Memory B cell (primary cell): ENCODE measurements around the gene ZNF169.
A peak's percentile ranks its signal among the peaks of the same experiment; 100 is the strongest.
"Not testable (repeated sequence)": the region's sequence is repeated elsewhere in the genome, so short reads cannot be mapped to it uniquely, and the experiment has no call there.

Experiments used
- ATAC-seq: fragments of 150-1000 bp; cut with Tn5 transposase; 2 replicates; pipeline ENCODE4 v1.10.0; 2021; ENCODE audit warnings: low read depth, mild to moderate bottlenecking, moderate library complexity
- DNase-seq, 2 donors: peaks; one replicate each; pipeline ENCODE4 v3.0.0; 2022; ENCODE audit warnings: low spot score in 2 of 2
- H3K27ac Mint-ChIP-seq: one replicate; pipeline ENCODE4 v1.8.0; 2022; ENCODE audit warnings: mild to moderate bottlenecking, moderate library complexity, mixed read lengths
- H3K27me3 Mint-ChIP-seq: one replicate; pipeline ENCODE4 v1.8.0; 2022; ENCODE audit warnings: mixed read lengths
- H3K36me3 Mint-ChIP-seq: one replicate; pipeline ENCODE4 v1.8.0; 2022; ENCODE audit warnings: mild to moderate bottlenecking, mixed read lengths
- H3K4me1 Mint-ChIP-seq: one replicate; pipeline ENCODE4 v1.8.0; 2022; ENCODE audit warnings: mixed read lengths
- H3K4me3 Mint-ChIP-seq: one replicate; pipeline ENCODE4 v1.8.0; 2022; ENCODE audit warnings: mild to moderate bottlenecking, moderate library complexity, mixed read lengths
- H3K9me3 Mint-ChIP-seq: one replicate; pipeline ENCODE4 v1.8.0; 2022; ENCODE audit warnings: mixed read lengths

The ZNF169 gene

GRCh38 chr9:94302426-94302825 is 43.3 kb downstream of the ZNF169 start:
- Mint-ChIP-seq H3K36me3 (peaks cover 12% of the 10 kb centered on the region), H3K4me1 (peaks cover 3% of the 10 kb centered on the region), H3K27ac (no peak overlapping the region), H3K4me3 (no peak overlapping the region), H3K27me3 (no peaks in the 10 kb centered on the region), H3K9me3 (no peaks in the 10 kb centered on the region)
- no peak for DNase-seq
- ATAC-seq: no peak

- no peak overlapping the region for H3K27ac Mint-ChIP-seq
- ATAC-seq: no peak
- H3K9me3 Mint-ChIP-seq: no peaks in the 10 kb centered on the region
- peaks cover 12% of the 10 kb centered on the region for H3K36me3 Mint-ChIP-seq
- no peak for DNase-seq
- H3K4me1 Mint-ChIP-seq: peaks cover 3% of the 10 kb centered on the region
- H3K4me3 Mint-ChIP-seq: no peak overlapping the region
- no peaks in the 10 kb centered on the region for H3K27me3 Mint-ChIP-seq
Measured at GRCh38 chr9:94303321-94303720, 44.2 kb downstream of the ZNF169 start.

- not testable (repeated sequence) for H3K9me3 Mint-ChIP-seq, H3K36me3 Mint-ChIP-seq, H3K4me3 Mint-ChIP-seq, H3K4me1 Mint-ChIP-seq, H3K27ac Mint-ChIP-seq, DNase-seq, H3K27me3 Mint-ChIP-seq
- ATAC-seq: peak; percentile 44
Measured at GRCh38 chr9:94315034-94315984, 56.2 kb downstream of the ZNF169 start.

GRCh38 chr9:94316236-94316635 is 57.1 kb downstream of the ZNF169 start:
- not testable (repeated sequence) for H3K4me1 Mint-ChIP-seq, H3K27me3 Mint-ChIP-seq, H3K36me3 Mint-ChIP-seq, H3K9me3 Mint-ChIP-seq, DNase-seq, H3K27ac Mint-ChIP-seq, H3K4me3 Mint-ChIP-seq
- ATAC-seq: peak; percentile 41

GRCh38 chr9:94317949-94318657 is 59.0 kb downstream of the ZNF169 start:
- not testable (repeated sequence) for H3K4me1 Mint-ChIP-seq, H3K27me3 Mint-ChIP-seq, H3K27ac Mint-ChIP-seq, DNase-seq, H3K9me3 Mint-ChIP-seq, ATAC-seq, H3K36me3 Mint-ChIP-seq, H3K4me3 Mint-ChIP-seq

- H3K4me1 Mint-ChIP-seq, H3K36me3 Mint-ChIP-seq, DNase-seq, H3K4me3 Mint-ChIP-seq, H3K27me3 Mint-ChIP-seq, H3K27ac Mint-ChIP-seq, H3K9me3 Mint-ChIP-seq, ATAC-seq: not testable (repeated sequence)
Measured at GRCh38 chr9:94322342-94322940, 63.3 kb downstream of the ZNF169 start.

- not testable (repeated sequence) for H3K4me3 Mint-ChIP-seq, H3K36me3 Mint-ChIP-seq, ATAC-seq, H3K4me1 Mint-ChIP-seq, H3K27me3 Mint-ChIP-seq, H3K9me3 Mint-ChIP-seq, H3K27ac Mint-ChIP-seq, DNase-seq
Measured at GRCh38 chr9:94323153-94323798, 64.2 kb downstream of the ZNF169 start.

GRCh38 chr9:94325583-94325982 is 66.5 kb downstream of the ZNF169 start:
- H3K27me3 Mint-ChIP-seq, H3K4me3 Mint-ChIP-seq, H3K4me1 Mint-ChIP-seq, H3K36me3 Mint-ChIP-seq, H3K9me3 Mint-ChIP-seq, H3K27ac Mint-ChIP-seq, DNase-seq, ATAC-seq: not testable (repeated sequence)

- not testable (repeated sequence) for H3K27me3 Mint-ChIP-seq, DNase-seq, H3K36me3 Mint-ChIP-seq, H3K4me1 Mint-ChIP-seq, H3K4me3 Mint-ChIP-seq, ATAC-seq, H3K9me3 Mint-ChIP-seq
- peak within 1 kb of the TSS; percentile 23 for H3K27ac Mint-ChIP-seq
Measured at GRCh38 chr9:94328544-94328943, 69.4 kb downstream of the ZNF169 start, which contains the start of gene NUTM2F. Gene NUTM2F (minus strand): TSS chr9:94328644. CDS start chr9:94328623, 21 bp downstream.

GRCh38 chr9:94336445-94336844 is 77.3 kb downstream of the ZNF169 start:
- H3K4me3 Mint-ChIP-seq, H3K36me3 Mint-ChIP-seq, H3K27me3 Mint-ChIP-seq, DNase-seq, H3K27ac Mint-ChIP-seq, H3K4me1 Mint-ChIP-seq, ATAC-seq, H3K9me3 Mint-ChIP-seq: not testable (repeated sequence)

GRCh38 chr9:94338723-94339122 is 79.6 kb downstream of the ZNF169 start:
- not testable (repeated sequence) for H3K27ac Mint-ChIP-seq, DNase-seq, ATAC-seq, H3K4me1 Mint-ChIP-seq, H3K36me3 Mint-ChIP-seq, H3K27me3 Mint-ChIP-seq, H3K9me3 Mint-ChIP-seq, H3K4me3 Mint-ChIP-seq

GRCh38 chr9:94339657-94340056 is 80.6 kb downstream of the ZNF169 start:
- not testable (repeated sequence) for H3K27ac Mint-ChIP-seq, H3K9me3 Mint-ChIP-seq, H3K36me3 Mint-ChIP-seq, H3K4me1 Mint-ChIP-seq, H3K27me3 Mint-ChIP-seq, ATAC-seq, DNase-seq, H3K4me3 Mint-ChIP-seq

- not testable (repeated sequence) for H3K9me3 Mint-ChIP-seq, H3K36me3 Mint-ChIP-seq, H3K4me3 Mint-ChIP-seq, H3K27ac Mint-ChIP-seq, ATAC-seq, H3K27me3 Mint-ChIP-seq, H3K4me1 Mint-ChIP-seq, DNase-seq
Measured at GRCh38 chr9:94340750-94341149, 81.7 kb downstream of the ZNF169 start.

GRCh38 chr9:94341703-94342102 is 82.6 kb downstream of the ZNF169 start:
- H3K4me3 Mint-ChIP-seq, H3K27ac Mint-ChIP-seq, DNase-seq, H3K9me3 Mint-ChIP-seq, H3K27me3 Mint-ChIP-seq, H3K36me3 Mint-ChIP-seq, H3K4me1 Mint-ChIP-seq: not testable (repeated sequence)
- ATAC-seq: peak; percentile 29
